Duodenal mucosa (tissue), 2 donors: ENCODE data around the gene TUBB.

ENCODE experiments used
- H3K27ac ChIP-seq: one replicate; pipeline ENCODE4 v1.7.0; 2013; ENCODE audit warnings: low read depth, low read length
- H3K27me3 ChIP-seq, 2 donors: one replicate each; pipeline ENCODE4 v1.7.0; 2013; ENCODE audit warnings: low read length in 2 of 2, control low read depth in 1 of 2; ENCODE audit not compliant: insufficient read depth in 2 of 2, control insufficient read depth in 1 of 2
- H3K36me3 ChIP-seq, 2 donors: one replicate each; pipeline ENCODE4 v1.7.0; 2013; ENCODE audit warnings: low read length in 2 of 2, control low read depth in 1 of 2; ENCODE audit not compliant: insufficient read depth in 2 of 2, control insufficient read depth in 1 of 2
- H3K4me1 ChIP-seq, 2 donors: one replicate each; pipeline ENCODE4 v1.7.0; 2013; ENCODE audit warnings: low read length in 2 of 2, control low read depth in 1 of 2; ENCODE audit not compliant: insufficient read depth in 2 of 2, control insufficient read depth in 1 of 2
- H3K4me3 ChIP-seq, 2 donors: one replicate each; pipeline ENCODE4 v1.7.0; 2013; ENCODE audit warnings: low read length in 2 of 2, low read depth in 1 of 2
- H3K9ac ChIP-seq, 2 donors: one replicate each; pipeline ENCODE4 v1.7.0; 2013; ENCODE audit warnings: low read length in 2 of 2, low read depth in 1 of 2
- H3K9me3 ChIP-seq, 2 donors: one replicate each; pipeline ENCODE4 v1.7.0; 2013; ENCODE audit warnings: low read length in 2 of 2, control low read depth in 1 of 2; ENCODE audit not compliant: control insufficient read depth in 1 of 2

Gene TUBB

GRCh38 chr6:30770592-30770991, 50.4 kb downstream of the TUBB start:
- Histone ChIP-seq H3K9me3 (no peaks in the 10 kb centered on the region), H3K36me3 (no peaks in the 10 kb centered on the region), H3K9ac (no peak overlapping the region), H3K4me3 (no peak overlapping the region), H3K27me3 (no peaks in the 10 kb centered on the region), H3K27ac (no peak overlapping the region), H3K4me1 (peaks cover 17 to 25% of the 10 kb centered on the region in 2 donors)

- Histone ChIP-seq H3K27ac (no peak overlapping the region), H3K9me3 (no peaks in the 10 kb centered on the region), H3K27me3 (no peaks in the 10 kb centered on the region), H3K36me3 (no peaks in the 10 kb centered on the region), H3K9ac (no peak overlapping the region), H3K4me1 (peaks cover 22 to 24% of the 10 kb centered on the region in 2 donors), H3K4me3 (no peak overlapping the region)
Observed at GRCh38 chr6:30774701-30775100, 54.5 kb downstream of the TUBB start.
